HG02970 (cell line): Measurements from ENCODE around the gene PSMB10.
"Not testable (repeated sequence)": the region's sequence is repeated elsewhere in the genome, so short reads cannot be mapped to it uniquely, and the experiment has no call there.

Experiments used
- ATAC-seq: cut with Tn5 transposase; IDR thresholded peaks from one replicate; pipeline ENCODE4 v1.9.1; 2021; ENCODE audit warnings: mild to moderate bottlenecking, moderate library complexity, moderate number of reproducible peaks; ENCODE audit not compliant: unreplicated experiment, low FRiP score

The PSMB10 gene

DNA sequence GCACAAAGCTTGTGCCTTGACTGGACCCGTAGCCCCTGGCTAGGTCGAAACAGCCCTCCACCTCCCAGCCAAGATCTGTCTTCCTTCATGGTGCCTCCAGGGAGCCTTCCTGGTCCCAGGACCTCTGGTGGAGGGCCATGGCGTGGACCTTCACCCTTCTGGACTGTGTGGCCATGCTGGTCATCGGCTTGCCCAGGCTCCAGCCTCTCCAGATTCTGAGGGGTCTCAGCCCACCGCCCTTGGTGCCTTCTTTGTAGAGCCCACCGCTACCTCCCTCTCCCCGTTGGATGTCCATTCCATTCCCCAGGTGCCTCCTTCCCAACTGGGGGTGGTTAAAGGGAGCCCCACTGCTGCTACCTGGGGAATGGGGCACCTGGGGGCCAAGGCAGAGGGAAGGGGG, 8.5 kb downstream of the PSMB10 start:
- no peak for ATAC-seq

DNA sequence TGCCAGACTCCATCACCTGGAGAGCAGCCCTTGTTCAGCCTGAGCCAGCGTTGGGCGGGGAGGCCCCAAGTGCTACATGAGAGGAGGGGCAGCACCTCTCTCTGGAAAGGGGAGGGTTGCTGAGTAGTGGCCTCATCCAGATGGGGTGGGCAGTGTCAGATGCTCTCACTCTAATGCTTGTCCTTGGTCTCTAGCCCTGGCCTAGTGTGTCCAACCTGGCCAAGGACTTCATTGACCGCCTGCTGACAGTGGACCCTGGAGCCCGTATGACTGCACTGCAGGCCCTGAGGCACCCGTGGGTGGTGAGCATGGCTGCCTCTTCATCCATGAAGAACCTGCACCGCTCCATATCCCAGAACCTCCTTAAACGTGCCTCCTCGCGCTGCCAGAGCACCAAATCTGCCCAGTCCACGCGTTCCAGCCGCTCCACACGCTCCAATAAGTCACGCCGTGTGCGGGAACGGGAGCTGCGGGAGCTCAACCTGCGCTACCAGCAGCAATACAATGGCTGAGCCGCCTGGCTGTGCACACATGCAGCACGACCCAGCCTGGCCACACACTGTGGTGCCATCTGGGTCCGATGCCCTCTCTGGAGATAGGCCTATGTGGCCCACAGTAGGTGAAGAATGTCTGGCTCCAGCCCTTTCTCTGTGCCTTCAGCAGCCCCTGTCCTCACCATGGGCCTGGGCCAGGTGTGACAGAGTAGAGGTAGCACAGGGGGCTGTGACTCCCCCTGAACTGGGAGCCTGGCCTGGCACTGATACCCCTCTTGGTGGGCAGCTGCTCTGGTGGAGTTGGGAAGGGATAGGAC, 9.3 kb downstream of the PSMB10 start:
- no peak for ATAC-seq

DNA sequence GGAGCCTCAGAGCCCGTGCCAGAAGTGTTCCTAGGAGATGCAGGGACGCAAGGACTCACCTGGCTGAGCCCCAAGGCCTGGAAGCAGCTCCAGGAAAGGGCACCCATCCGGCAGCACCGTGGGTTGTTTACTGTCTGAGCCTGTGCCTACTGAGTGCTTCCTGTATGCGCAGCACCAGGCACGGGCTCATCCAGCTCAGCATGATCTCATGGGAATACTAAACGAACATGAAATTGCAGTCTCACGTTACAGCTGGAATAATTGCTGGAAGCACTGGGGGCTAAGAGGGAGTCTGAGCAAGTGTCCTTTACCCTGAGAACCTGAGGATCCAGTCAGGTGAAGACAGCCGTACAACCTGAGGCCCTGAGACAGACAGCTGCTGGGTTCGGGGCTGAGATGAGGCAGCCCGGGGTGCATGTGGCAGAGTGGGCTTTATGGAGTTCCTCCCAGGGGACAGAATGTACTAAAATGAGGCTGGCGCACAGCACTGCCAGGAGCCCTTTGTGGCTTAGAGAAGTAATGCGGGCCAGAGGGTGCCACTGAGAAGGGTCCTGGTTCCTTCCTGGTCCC, 10.4 kb downstream of the PSMB10 start:
- ATAC-seq = no peak

DNA sequence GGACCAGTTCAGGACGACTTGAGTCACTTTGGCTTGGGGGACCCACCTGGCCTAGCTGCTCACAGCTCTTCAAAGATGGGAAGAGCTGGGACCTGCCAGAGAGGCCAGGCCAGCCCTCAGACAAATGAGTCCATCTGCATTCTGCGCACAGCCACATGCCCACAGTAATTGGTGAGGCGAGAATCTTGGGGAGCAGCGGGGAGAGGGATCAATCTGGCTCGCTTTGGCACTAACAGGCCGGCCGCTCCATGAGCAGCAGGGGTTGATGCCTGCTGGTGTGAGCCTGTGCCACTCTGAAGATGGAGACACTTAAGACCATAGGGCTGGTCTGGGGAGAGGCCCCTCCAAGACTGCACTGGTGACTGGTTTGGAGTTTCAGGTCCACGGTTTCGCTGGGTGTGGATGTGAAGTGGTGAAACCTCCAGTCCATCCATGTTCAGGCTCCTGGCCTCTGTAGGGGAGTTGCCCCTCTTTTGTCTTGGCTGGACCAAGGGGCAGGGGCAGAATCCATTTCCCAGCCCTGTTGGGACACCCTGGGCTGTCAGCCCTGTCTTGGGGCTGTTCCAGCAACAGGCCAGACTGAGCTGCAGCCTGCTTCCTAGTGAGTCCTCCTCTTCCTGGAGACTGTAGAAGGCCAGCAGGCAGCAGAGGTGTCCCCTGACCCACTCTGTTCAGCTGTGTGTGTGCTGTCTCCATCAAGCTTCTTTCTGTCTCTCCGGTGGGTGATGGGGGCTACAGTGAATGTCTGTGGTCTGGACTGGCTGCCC, 12.3 kb downstream of the PSMB10 start:
- no peak for ATAC-seq

DNA sequence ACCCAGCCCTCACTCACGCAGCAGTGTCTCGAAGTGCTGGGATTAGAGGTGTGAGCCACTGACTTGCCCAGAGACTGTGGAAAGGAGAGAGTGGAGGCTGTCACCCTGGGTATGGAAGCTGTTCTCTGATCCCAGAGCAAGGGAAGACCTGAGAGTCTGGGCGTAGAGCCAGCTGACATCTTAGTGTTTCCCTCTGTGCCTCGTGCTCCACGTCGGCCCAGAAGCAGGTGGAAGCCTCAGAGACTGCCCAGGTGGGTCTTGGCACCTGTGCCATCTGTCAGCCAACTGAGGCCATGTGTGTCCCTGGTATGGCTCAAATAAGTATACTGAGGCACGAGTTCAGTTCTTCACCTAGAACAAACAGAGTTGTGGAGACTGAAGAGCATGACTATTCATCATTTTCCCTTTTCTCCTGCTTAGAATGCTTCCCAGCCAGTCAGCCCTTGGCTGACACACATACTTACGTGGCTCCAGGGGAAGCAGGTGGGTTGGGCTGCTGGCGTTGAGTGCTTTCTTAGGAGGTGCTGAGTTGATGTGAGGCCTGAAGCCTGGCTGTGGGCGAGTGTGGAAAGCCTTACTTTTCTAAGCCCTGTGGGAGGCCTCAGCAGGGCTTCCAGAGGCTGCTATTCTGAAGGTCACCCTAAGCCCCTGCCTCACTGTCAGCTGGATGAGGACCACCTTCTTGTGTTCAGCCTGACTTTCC, 13.1 kb downstream of the PSMB10 start:
- ATAC-seq = no peak

DNA sequence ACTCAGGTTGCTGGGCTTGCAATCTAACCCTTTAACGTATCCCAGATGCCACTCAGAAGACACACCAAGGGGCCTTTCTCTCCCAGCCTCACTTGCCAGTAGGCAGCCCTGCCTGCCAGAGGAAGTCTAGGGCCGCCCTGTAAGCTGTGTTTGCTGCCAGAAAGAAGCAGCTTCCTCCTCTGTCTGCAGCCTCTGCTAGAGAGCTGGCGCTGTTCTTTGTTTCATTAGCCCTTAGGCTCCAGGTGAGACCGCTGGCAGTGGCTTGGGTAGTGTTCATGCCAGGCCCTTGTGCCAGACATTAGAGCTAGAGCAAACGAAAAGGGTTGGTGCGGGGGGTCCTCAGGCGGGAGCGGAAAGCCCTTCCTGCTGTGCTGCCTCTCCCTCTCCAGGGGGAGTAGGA, 13.9 kb downstream of the PSMB10 start:
- ATAC-seq = no peak

DNA sequence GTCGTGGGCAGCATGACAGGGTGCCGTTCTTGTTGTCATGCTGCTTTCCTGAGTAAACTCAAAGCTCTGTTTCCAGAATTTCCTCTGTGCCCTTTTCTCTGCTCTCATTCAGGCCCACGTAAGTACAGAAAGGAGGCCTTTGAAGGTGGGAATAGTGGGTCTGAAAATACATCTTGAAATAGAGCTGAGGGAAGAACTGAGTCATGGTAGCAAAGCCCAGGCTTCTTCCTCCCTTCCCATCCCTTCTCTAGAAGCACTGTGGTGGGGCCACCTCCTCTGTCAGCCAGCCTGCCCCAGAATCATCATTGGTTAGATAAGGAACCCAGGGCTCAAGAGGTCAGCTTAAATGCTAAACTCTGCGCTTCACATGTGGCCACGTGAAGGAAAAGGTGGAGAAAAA, 14.4 kb downstream of the PSMB10 start:
- no peak for ATAC-seq

DNA sequence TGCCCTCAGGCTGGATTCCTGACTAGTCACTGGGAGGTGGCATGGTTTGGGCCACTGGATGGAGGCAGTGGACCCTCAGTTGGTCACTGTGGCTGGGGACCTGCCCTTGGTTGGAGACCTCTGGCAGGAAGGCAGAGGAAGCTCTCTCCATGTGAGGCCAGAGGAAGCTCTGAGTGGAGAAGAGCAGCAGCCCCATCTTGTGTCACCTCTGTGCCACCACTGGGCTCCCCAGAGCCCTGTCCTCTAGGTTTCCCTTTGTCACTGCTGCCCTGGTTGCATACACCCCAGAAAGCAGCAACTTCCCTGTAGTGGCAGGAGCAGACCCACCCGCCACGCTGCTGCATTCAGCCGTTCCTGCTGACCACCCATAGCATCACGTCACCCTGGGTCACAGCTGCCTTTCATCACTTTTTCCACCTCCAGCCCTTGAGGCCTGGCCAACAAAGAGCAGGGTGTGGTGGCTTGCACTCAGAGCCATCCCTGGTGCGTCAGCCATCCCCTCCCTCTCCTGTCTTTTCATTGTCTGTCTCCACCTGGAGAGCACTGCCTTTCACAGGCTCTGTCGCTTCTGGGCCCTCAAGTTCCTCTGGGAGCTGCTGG, 16.9 kb downstream of the PSMB10 start:
- ATAC-seq = no peak

DNA sequence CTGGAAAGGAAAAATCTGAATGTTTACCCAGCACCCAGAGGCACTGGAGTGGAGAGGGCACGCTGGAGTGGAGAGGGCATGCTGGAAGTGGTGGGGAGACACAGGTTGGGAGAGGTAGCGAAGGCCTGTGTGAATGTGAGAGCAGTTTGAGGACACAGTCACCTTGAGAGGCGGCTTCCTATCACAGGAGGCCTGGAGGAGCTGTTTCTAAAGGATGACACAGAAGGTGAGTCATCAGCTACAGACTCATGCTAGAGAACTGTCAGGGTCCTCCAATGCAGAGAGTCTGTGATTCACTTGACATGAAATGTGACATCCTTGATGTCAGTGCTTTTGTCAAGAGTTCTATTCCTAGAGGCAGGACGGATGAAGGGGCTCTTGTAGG, 18.8 kb downstream of the PSMB10 start:
- ATAC-seq = no peak

DNA sequence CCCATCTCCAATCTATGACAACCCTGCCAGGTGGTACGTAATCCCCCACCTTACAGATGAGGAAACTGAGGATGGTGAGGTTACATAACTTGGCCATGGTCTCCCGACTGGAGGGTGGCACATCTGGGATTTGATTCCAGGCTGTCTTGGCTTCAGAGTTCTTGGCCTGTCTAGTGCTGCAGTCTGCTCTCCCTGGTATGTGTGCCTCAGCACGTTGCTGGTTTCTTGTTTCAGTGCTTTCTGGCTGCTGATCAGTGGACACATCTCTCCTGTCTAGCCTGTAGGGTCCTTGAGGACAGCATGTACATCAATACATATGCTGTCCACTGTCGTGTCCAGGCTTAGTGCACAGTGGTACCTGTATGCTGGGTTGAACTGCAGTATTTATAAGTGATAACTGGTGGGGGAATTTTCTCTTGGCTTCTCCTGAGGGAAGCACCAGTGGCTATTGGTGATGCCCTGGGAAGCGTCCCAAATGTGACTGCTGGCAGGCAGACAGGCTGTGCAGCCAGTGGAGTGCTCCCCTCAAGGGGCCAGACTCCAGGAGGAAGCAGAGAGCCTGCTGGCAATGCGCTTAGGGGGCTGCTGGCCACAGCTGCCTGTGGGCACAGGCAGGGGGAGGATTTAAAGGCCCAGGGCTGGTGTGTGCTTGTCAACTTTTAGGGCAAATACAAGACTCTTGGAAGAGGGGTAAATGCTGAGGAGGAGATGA, 19.4 kb downstream of the PSMB10 start:
- no peak for ATAC-seq

DNA sequence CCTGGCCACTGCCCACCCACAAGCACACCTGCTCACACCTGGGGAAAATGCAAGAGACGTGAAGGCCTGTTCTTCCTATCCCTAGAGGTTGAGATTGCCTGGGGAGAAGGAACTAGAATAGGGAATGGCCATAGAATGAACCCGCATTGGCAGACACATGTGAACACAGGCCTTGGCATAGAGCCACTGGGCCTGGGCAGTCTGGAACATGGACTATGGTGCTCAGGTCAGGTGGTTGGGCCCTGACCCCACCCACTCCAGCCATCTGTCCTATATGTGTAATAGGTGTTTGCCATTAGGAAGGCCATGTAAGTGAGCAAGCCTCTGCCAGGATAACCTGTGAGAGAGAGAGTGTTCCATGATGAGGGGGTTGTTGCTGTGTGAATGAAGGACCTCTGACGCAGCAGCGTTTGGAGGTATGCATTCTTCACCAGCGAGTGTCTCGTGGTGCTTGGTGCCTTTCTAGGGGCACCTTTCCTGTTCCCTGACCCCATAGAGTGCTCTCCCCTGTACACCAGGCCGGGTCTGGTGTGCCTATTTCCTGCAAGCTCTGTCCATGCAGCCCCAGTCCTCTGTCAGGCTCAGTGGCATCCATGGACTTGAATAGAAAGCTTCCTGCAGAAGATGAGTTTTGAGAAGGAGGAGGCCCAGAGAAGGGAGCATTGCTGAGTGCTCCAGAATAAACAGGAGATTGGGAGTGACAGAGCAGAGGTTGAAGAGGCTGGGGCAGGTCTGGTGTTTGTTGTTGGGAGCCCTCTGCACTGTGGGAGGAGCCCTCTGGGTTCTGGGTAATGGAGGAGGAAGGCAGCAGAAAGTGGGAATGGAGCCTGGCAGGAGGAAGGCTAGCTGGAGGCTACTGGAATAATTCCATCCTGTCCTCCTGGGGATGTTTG, 20.6 kb downstream of the PSMB10 start:
- no peak for ATAC-seq

DNA sequence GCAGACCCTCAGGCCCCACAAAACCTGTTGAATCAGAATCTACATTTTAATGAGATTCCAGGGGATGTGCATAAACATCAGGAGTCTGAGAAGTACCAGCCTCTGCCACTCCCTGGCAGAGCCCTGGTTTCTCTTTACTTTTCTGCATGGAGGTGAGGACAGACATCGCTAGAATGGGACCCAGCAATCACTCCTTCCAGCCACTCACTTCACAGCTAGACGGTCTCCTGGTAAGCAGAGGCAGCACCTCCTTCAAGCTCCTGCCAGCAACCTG, 21.2 kb downstream of the PSMB10 start:
- ATAC-seq = not testable (repeated sequence)

DNA sequence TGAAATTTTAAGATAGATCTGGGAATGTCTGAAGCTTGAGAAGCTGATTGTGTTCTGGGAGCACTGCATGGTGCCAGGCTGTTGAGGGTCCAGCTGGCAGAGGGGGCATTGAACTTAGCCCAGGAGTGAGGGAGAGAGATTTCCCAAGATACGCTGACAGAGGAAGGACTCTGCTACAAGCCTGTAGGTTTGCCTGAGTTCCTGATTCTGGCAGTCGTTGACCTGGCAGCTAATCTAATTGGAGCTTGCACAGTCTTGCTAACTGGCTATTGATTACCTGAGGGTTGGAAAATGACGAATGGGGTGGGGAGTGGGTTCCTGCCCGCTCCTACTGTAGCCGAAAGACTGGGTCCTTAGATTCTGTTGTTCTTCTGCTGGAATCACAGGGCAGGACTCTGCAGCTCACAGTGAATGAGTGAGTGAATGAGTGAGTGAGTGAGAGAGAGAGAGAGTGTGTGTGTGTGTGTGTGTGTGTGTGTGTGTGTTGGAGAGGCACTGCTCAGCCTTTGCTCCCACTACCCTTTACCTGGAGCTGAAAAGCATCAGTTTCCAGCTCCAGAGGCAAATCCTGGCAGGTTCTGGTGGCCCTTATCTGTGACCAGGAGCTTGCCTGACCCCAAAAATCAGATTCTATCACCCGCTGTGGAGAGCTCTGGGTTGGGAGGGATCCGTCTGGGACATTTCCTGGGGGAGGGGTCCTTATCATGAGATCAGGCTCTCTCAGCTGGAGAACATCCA, 21.7 kb downstream of the PSMB10 start:
- ATAC-seq = no peak

DNA sequence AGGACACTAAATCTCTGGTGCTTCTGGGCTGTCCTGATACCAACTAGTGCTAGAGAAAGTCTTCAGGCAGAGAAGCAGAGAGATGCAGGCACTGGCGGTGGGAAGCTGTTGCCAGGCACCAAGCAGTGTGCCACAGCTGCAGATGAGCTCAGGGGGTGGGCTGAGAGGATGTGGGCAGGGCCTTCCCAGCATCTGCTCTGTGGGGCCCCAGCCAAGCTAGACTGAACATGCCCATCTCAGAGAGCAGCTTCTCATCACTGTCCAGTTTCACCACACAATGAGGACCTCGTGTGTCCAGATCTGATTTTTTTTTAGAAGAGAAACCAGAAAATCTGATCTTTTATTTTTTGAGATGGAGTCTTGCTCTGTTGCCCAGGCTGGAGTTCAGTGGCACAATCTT, 26.5 kb downstream of the PSMB10 start:
- ATAC-seq = no peak

DNA sequence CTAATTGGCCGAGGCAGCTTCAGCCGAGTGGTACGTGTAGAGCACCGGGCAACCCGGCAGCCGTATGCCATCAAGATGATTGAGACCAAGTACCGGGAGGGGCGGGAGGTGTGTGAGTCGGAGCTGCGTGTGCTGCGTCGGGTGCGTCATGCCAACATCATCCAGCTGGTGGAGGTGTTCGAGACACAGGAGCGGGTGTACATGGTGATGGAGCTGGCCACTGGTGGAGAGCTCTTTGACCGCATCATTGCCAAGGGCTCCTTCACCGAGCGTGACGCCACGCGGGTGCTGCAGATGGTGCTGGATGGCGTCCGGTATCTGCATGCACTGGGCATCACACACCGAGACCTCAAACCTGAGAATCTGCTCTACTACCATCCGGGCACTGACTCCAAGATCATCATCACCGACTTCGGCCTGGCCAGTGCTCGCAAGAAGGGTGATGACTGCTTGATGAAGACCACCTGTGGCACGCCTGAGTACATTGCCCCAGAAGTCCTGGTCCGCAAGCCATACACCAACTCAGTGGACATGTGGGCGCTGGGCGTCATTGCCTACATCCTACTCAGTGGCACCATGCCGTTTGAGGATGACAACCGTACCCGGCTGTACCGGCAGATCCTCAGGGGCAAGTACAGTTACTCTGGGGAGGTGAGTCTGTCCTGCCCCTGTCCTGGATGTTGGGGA, 27.5 kb downstream of the PSMB10 start:
- ATAC-seq = no peak

DNA sequence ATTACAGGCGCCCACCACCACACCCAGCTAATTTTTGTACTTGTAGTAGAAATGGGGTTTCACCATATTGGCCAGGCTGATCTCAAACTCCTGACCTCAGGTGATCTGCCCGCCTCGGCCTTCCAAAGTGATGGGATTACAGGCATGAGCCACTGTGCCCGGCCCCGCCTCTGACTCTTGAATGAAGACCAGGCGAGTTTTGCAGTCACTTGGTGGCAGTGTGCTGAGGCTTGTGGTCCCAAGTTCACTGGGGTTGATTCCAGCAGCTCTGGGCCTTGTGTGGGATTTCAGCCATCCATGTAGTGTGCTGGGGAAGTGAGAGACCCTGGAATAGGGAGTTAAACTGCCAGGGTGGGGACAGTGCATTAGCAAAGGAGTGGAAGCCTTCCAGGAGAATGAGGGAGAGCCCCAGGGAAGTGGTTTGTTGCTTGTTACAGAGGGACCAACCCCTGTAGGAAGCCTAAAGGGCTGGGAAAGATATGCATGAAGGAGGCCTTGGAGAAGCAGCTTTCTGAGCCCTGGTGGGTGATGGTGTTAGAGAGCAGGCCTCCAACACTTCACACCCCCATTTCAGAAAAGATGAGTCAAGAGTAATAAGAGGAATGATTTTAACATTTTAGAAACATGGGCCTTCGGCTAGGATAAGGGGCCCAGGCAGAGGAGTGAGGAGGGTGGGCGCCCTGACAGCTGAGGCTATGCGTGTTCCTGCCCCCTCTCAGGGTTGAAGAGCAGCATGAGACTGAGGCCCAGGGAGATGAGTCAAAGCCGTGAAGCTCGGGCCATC, 29.1 kb downstream of the PSMB10 start:
- ATAC-seq = no peak

DNA sequence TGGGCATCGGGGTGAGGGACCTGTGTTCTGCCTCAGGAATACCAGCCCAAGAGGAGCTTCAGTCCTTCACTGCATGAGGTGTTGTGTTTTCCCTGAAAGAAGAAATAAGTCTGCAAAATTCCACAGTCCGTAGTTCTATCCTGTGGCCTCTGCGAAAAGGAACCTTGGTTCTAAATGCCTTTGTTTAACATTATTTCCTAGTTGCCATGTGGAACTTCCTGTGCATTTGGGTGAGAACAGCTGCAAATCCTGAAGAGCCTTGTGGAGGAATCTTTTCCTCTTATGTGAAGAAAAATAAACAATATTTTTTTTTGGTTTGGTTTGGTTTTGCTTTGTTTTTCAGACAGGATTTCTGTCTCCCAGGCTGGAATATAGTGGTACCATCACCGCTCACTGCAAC, 33.8 kb downstream of the PSMB10 start:
- no peak for ATAC-seq
